Thymus (tissue), 11 donors: ENCODE results near the gene CERS2. TPM values are rescaled to one million over a fixed set of nuclear protein-coding genes. Genes with fewer than 3 reads are reported as not detected.

Experiments
- DNase-seq, 9 donors: peaks; one replicate each; pipeline ENCODE4 v3.0.0-alpha.2; 2013; ENCODE audit warnings: low spot score in 9 of 9, low read depth in 6 of 9, missing footprints in 1 of 9
- H3K27ac ChIP-seq, 2 donors: one replicate each; pipeline ENCODE4 v1.5.1; 2013; ENCODE audit warnings: control low read depth in 1 of 2, low read depth in 1 of 2, low read length in 1 of 2, mild to moderate bottlenecking in 1 of 2, moderate library complexity in 1 of 2
- H3K27me3 ChIP-seq, 2 donors: one replicate each; pipeline ENCODE4 v1.5.1; 2013; ENCODE audit warnings: low read length in 1 of 2; ENCODE audit not compliant: control insufficient read depth in 2 of 2, insufficient read depth in 1 of 2
- H3K36me3 ChIP-seq, 2 donors: one replicate each; pipeline ENCODE4 v1.5.1; 2013; ENCODE audit warnings: low read length in 1 of 2, mild to moderate bottlenecking in 1 of 2, moderate library complexity in 1 of 2; ENCODE audit not compliant: control insufficient read depth in 2 of 2, insufficient read depth in 2 of 2
- H3K4me1 ChIP-seq, 2 donors: one replicate each; pipeline ENCODE4 v1.5.1; 2013; ENCODE audit warnings: low read length in 2 of 2; ENCODE audit not compliant: control insufficient read depth in 2 of 2, insufficient read depth in 2 of 2
- H3K4me3 ChIP-seq, 2 donors: one replicate each; pipeline ENCODE4 v1.5.1; 2013; ENCODE audit warnings: low read length in 2 of 2, control low read depth in 1 of 2, mild to moderate bottlenecking in 1 of 2
- H3K9me3 ChIP-seq, 2 donors: one replicate each; pipeline ENCODE4 v1.5.1; 2013; ENCODE audit warnings: low read length in 1 of 2, mild to moderate bottlenecking in 1 of 2; ENCODE audit not compliant: control insufficient read depth in 2 of 2, insufficient read depth in 1 of 2
- WGBS: extraction: QIAGEN DNeasy Blood & Tissue Kit; methylation state at CpG from one replicate; pipeline ENCODE4 v1.1.7; 2013; 5-methylcytosine and 5-hydroxymethylcytosine counted together
- polyA plus RNA-seq: library from polyadenylated mRNA; stranded (reverse); fragments of 200-250 nt; gene quantifications from one replicate; pipeline ENCODE4 v1.2.3, GENCODE V29; 2013
- total RNA-seq: library from RNA; stranded (reverse); fragments of 120-200 nt; gene quantifications from one replicate; pipeline ENCODE4 v1.2.4, GENCODE V29; 2013
- donor health status: healthy.

CERS2 gene
- total and polyA plus RNA-seq, 2 donors, result 55.6 to 76.3 TPM

DNA sequence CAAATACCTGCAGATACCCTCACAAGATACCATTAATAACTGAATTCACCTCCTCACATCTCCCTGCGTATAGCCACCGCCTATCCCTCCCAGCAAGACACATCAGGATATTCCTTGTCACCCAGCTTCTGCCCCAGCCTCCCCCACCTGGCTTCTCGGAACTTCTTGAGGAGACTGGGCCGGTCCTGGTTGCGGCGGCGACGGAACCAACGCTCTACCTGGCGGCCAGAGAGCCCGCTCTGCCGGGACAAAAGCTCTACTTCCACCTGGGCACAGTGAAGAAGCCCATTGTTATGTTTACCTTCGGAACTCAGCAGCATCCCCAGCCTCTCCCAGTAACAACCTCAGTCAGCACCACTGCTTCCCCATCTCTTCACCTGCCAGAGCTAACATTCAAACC, 6.7 kb downstream of the CERS2 start:
- H3K27ac ChIP-seq, result no peak overlapping the region
- H3K27me3 ChIP-seq, result no peaks in the 10 kb centered on the region
- H3K9me3 ChIP-seq, result peaks cover 0 to 8% of the 10 kb centered on the region in 2 donors
- H3K36me3 ChIP-seq, result peaks cover 56 to 71% of the 10 kb centered on the region in 2 donors
- no peak for DNase-seq
- peaks cover 9 to 14% of the 10 kb centered on the region in 2 donors for H3K4me1 ChIP-seq
- H3K4me3 ChIP-seq, result no peak overlapping the region
- 98% methylated on average over 13 of the region's 13 CpGs for WGBS

- no peaks in the 10 kb centered on the region for H3K27me3 ChIP-seq
- peaks cover 68 to 80% of the 10 kb centered on the region in 2 donors for H3K36me3 ChIP-seq
- no peak overlapping the region for H3K4me3 ChIP-seq
- peaks cover 0 to under 1% of the 10 kb centered on the region in 2 donors for H3K9me3 ChIP-seq
- no peaks in the 10 kb centered on the region for H3K4me1 ChIP-seq
- no peak overlapping the region for H3K27ac ChIP-seq
- DNase-seq, result no peak
- WGBS, result 97% methylated on average over 6 of the region's 6 CpGs
Measured at GRCh38 chr1:150966011-150966410, 8.6 kb downstream of the CERS2 start.

- peaks cover 72 to 82% of the 10 kb centered on the region in 2 donors for H3K36me3 ChIP-seq
- no peak overlapping the region for H3K4me3 ChIP-seq
- no peak overlapping the region for H3K27ac ChIP-seq
- H3K4me1 ChIP-seq, result no peaks in the 10 kb centered on the region
- WGBS, result 96% methylated on average over 4 of the region's 4 CpGs
- H3K27me3 ChIP-seq, result no peaks in the 10 kb centered on the region
- DNase-seq, result no peak
- no peaks in the 10 kb centered on the region for H3K9me3 ChIP-seq
Measured at GRCh38 chr1:150965605-150966004, 9.0 kb downstream of the CERS2 start.

DNA sequence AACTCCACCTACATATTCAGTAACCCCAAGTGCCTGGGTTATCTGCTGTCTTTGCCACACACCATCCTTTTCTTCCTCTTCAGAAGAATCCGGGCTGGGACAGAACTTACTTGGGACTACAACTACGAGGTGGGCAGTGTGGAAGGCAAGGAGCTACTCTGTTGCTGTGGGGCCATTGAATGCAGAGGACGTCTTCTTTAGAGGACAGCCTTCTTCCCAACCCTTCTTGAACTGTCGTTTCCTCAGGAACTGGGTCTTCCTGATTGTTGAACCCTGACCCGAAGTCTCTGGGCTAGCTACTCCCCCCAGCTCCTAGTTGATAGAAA, 10.5 kb downstream of the CERS2 start:
- no peaks in the 10 kb centered on the region for H3K27me3 ChIP-seq
- no peak for DNase-seq
- WGBS, result 97% methylated on average over 5 of the region's 5 CpGs
- H3K4me3 ChIP-seq, result no peak overlapping the region
- no peak overlapping the region for H3K27ac ChIP-seq
- peaks cover 86 to 94% of the 10 kb centered on the region in 2 donors for H3K36me3 ChIP-seq
- no peaks in the 10 kb centered on the region for H3K4me1 ChIP-seq
- no peaks in the 10 kb centered on the region for H3K9me3 ChIP-seq

GRCh38 chr1:150963321-150964163, 11.1 kb downstream of the CERS2 start:
- H3K36me3 ChIP-seq, result peaks cover 84 to 94% of the 10 kb centered on the region in 2 donors
- no peak overlapping the region for H3K27ac ChIP-seq
- no peaks in the 10 kb centered on the region for H3K9me3 ChIP-seq
- no peaks in the 10 kb centered on the region for H3K27me3 ChIP-seq
- DNase-seq, result no peak
- H3K4me1 ChIP-seq, result no peaks in the 10 kb centered on the region
- H3K4me3 ChIP-seq, result no peak overlapping the region
- 98% methylated on average over 10 of the region's 10 CpGs for WGBS

GRCh38 chr1:150961756-150962155, 12.9 kb downstream of the CERS2 start:
- H3K36me3 ChIP-seq, result peaks cover 75 to 90% of the 10 kb centered on the region in 2 donors
- H3K27me3 ChIP-seq, result no peaks in the 10 kb centered on the region
- no peak for DNase-seq
- no peak overlapping the region for H3K27ac ChIP-seq
- H3K9me3 ChIP-seq, result no peaks in the 10 kb centered on the region
- no peaks in the 10 kb centered on the region for H3K4me1 ChIP-seq
- whole genome bisulfite sequencing, result 88% methylated on average over 4 of the region's 4 CpGs
- H3K4me3 ChIP-seq, result no peak overlapping the region

GRCh38 chr1:150960646-150961045, 14.0 kb downstream of the CERS2 start:
- WGBS, result 98% methylated on average over 7 of the region's 7 CpGs
- no peak overlapping the region for H3K4me3 ChIP-seq
- DNase-seq, result no peak
- no peaks in the 10 kb centered on the region for H3K9me3 ChIP-seq
- H3K27ac ChIP-seq, result no peak overlapping the region
- no peaks in the 10 kb centered on the region for H3K27me3 ChIP-seq
- H3K36me3 ChIP-seq, result peaks cover 71 to 87% of the 10 kb centered on the region in 2 donors
- no peaks in the 10 kb centered on the region for H3K4me1 ChIP-seq

DNA sequence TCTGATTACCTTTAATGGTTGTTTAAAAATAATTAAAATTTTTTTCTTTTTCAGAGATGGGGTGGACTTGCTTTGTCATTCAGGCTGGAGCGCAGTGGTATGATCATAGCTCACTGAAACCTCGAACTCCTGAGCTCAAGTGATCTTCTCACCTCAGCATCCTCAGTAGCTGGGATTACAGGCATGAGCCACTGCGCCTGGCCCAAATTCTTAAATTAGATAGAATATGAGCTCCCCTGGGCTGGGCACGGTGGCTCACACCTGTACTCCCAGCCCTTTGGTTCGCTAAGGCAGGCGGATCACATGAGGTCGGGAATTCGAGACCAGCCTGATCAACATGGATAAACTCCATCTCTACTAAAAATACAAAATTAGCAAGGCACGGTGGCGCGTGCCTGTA, 17.0 kb downstream of the CERS2 start:
- no peaks in the 10 kb centered on the region for H3K4me1 ChIP-seq
- peaks cover 60 to 78% of the 10 kb centered on the region in 2 donors for H3K36me3 ChIP-seq
- DNase-seq, result no peak
- no peak overlapping the region for H3K4me3 ChIP-seq
- no peak overlapping the region for H3K27ac ChIP-seq
- no peaks in the 10 kb centered on the region for H3K9me3 ChIP-seq
- over 99% methylated on average over 11 of the region's 11 CpGs for WGBS
- H3K27me3 ChIP-seq, result no peaks in the 10 kb centered on the region

DNA sequence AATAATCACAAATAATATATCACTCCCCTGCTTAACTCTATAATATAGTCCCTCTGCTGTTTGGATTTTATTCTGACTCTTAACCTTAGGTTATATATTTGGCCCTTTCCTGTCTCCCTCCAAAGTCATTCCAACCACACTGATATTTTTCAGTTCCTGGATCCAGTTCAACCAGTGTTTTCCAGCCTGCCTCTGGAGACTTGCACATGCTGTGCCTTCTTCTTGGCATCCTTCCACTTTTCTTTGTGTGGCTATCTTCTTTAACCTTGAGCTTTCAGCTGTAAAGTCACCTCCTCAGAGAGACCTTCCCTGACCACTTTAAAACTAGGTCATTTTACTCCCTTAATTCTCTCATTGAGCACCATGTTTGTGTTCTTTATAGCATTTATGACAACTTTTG, 19.4 kb downstream of the CERS2 start:
- Histone ChIP-seq H3K4me1 (no peaks in the 10 kb centered on the region), H3K9me3 (no peaks in the 10 kb centered on the region), H3K27ac (no peak overlapping the region), H3K36me3 (peaks cover 51 to 78% of the 10 kb centered on the region in 2 donors), H3K4me3 (no peak overlapping the region), H3K27me3 (no peaks in the 10 kb centered on the region)
- DNase-seq, result no peak
